B cell (primary cell): Measurements from ENCODE around the gene OR5AK2. TPM values are rescaled to one million over a fixed set of nuclear protein-coding genes. Genes with fewer than 3 reads are reported as not detected.

Source experiments
- ATAC-seq: fragments of 200-7000 bp; cut with Tn5 transposase; one replicate; pipeline ENCODE4 v1.10.0; 2021; ENCODE audit warnings: low read depth, mild to moderate bottlenecking, moderate number of reproducible peaks, moderate library complexity
- CTCF ChIA-PET: fragments of 350-600 bp; sonication (Branson Sonifier 250); formaldehyde crosslinking; loops from one replicate; lab custom pipeline; 2021; ENCODE audit warnings: antibody characterized with exemption, inconsistent platforms; lab: Charles Lee
- POLR2A ChIA-PET: fragments of 350-600 bp; sonication (Branson Sonifier 250); formaldehyde crosslinking; loops from one replicate; lab custom pipeline; 2021; ENCODE audit warnings: antibody characterized with exemption; lab: Charles Lee
- DNase-seq: peaks from one replicate; pipeline ENCODE4 v3.0.0; 2013
- H2AFZ ChIP-seq: 2 replicates; pipeline ENCODE4 v1.6.1; 2012; ENCODE audit warnings: mild to moderate bottlenecking, low read depth, low read length; ENCODE audit not compliant: insufficient read depth, poor library complexity, severe bottlenecking
- H3K27ac ChIP-seq, 2 donors: 1 replicate in 1 of 2; 2 replicates in 1 of 2; pipeline ENCODE4 v1.5.1; 2012 to 2013; ENCODE audit warnings: low read length in 2 of 2, mild to moderate bottlenecking in 2 of 2, moderate library complexity in 1 of 2
- H3K27me3 ChIP-seq, 4 experiments: fragments of 200-600 bp in 1 of 4; sonication (generic) in 1 of 4; replicated peaks in 1 of 4; 1 replicate in 2 of 4; 2 replicates in 2 of 4; pipeline versions ENCODE4 v1.6.1 to v1.7.0; 2013 to 2016; ENCODE audit warnings: low read length in 3 of 4, mild to moderate bottlenecking in 2 of 4, mixed read lengths in 1 of 4, moderate library complexity in 1 of 4; ENCODE audit not compliant: insufficient read depth in 4 of 4, control insufficient read depth in 3 of 4; ENCODE audit errors: control extremely low read depth in 1 of 4
- H3K36me3 ChIP-seq, 2 experiments: replicated peaks in 1 of 2; 1 replicate in 1 of 2; 2 replicates in 1 of 2; pipeline versions ENCODE4 v1.6.1 to v1.7.1; 2013; ENCODE audit warnings: low read length in 1 of 2; ENCODE audit not compliant: insufficient read depth in 2 of 2, control insufficient read depth in 1 of 2; ENCODE audit errors: control extremely low read depth in 1 of 2, extremely low read depth in 1 of 2
- H3K4me1 ChIP-seq, 2 donors: fragments of 200-600 bp in 1 of 2; sonication (generic) in 1 of 2; 1 replicate in 1 of 2; 2 replicates in 1 of 2; pipeline versions ENCODE4 v1.5.1 to v1.6.1; 2013 to 2017; ENCODE audit warnings: low read length in 2 of 2; ENCODE audit not compliant: control insufficient read depth in 2 of 2, insufficient read depth in 2 of 2
- H3K4me2 ChIP-seq: replicated peaks from 2 replicates; pipeline ENCODE3; 2012; ENCODE audit warnings: mild to moderate bottlenecking, low read depth, low read length; ENCODE audit not compliant: poor library complexity, severe bottlenecking
- H3K4me3 ChIP-seq, 5 experiments: fragments of 200-600 bp in 1 of 5; sonication (generic) in 1 of 5; 1 replicate in 3 of 5; 2 replicates in 2 of 5; pipeline versions ENCODE4 v1.5.1 to v1.7.0; 2011 to 2016; ENCODE audit warnings: low read length in 4 of 5, mild to moderate bottlenecking in 4 of 5, low read depth in 2 of 5, control low read depth in 1 of 5, moderate library complexity in 1 of 5; ENCODE audit not compliant: insufficient read depth in 1 of 5; ENCODE audit errors: control extremely low read depth in 1 of 5, extremely low read depth in 1 of 5
- H3K79me2 ChIP-seq: fragments of 200-600 bp; sonication (generic); one replicate; pipeline ENCODE4 v1.6.0; 2016; ENCODE audit warnings: low read length; ENCODE audit not compliant: control insufficient read depth, insufficient read depth
- H3K9ac ChIP-seq: fragments of 200-600 bp; sonication (generic); 2 replicates; pipeline ENCODE4 v1.6.1; 2017; ENCODE audit warnings: mild to moderate bottlenecking, low read length, moderate library complexity
- H3K9me3 ChIP-seq, 3 donors: one replicate each; pipeline versions ENCODE4 v1.6.1 to v1.7.1; 2013; ENCODE audit warnings: low read length in 2 of 3; ENCODE audit not compliant: control insufficient read depth in 2 of 3, insufficient read depth in 1 of 3; ENCODE audit errors: control extremely low read depth in 1 of 3
- H4K20me1 ChIP-seq: 2 replicates; pipeline ENCODE4 v1.6.0; 2012; ENCODE audit warnings: mild to moderate bottlenecking, low read length; ENCODE audit not compliant: insufficient read depth, control insufficient read depth, poor library complexity, severe bottlenecking
- H3K27ac Mint-ChIP-seq: one replicate; pipeline ENCODE4 v1.8.0; 2021; ENCODE audit warnings: mixed read lengths
- H3K27me3 Mint-ChIP-seq: one replicate; pipeline ENCODE4 v1.8.0; 2021; ENCODE audit warnings: mixed read lengths
- H3K4me1 Mint-ChIP-seq: one replicate; pipeline ENCODE4 v1.8.0; 2021; ENCODE audit warnings: mixed read lengths
- H3K4me3 Mint-ChIP-seq: one replicate; pipeline ENCODE4 v1.8.0; 2021; ENCODE audit warnings: mixed read lengths
- H3K9me3 Mint-ChIP-seq: one replicate; pipeline ENCODE4 v1.8.0; 2022; ENCODE audit warnings: mixed read lengths; ENCODE audit not compliant: insufficient read depth
- EZH2 ChIP-seq: IDR thresholded peaks from 2 replicates; pipeline ENCODE4 v1.6.1; 2012; ENCODE audit warnings: borderline replicate concordance, low read depth, mild to moderate bottlenecking, moderate library complexity, low read length; ENCODE audit not compliant: insufficient read depth, poor library complexity, severe bottlenecking
- WGBS: methylation state at CpG from one replicate; pipeline ENCODE4 v1.1.5; 2013; ENCODE audit warnings: missing lambda C conversion rate; ENCODE audit not compliant: insufficient coverage; 5-methylcytosine and 5-hydroxymethylcytosine counted together
- intact Hi-C: fragments of 100-400 bp; cut with micrococcal nuclease; formaldehyde crosslinking; loops from one replicate; pipeline ENCODE4 v1.10.0; 2022
- polyA plus RNA-seq: library from polyadenylated mRNA; depleted of rRNA; stranded (reverse); fragments of >200 nt; gene quantifications from 2 replicates; pipeline ENCODE4 v1.2.3, GENCODE V29; 2012
- total RNA-seq, 2 donors: library from RNA; stranded (reverse); fragments of 120-200 nt in 1 of 2; gene quantifications; 1 replicate in 1 of 2; 2 replicates in 1 of 2; pipeline versions ENCODE4 v1.2.3 to v1.2.4, GENCODE V29; 2013 to 2022
- TF ChIP-seq, protein P1 (sequence below): fragments of 200-600 bp; IDR thresholded peaks from one replicate; pipeline ENCODE4 v1.8.0; 2022; ENCODE audit warnings: antibody characterized with exemption, mild to moderate bottlenecking

Gene OR5AK2
- total and polyA plus RNA-seq, 2 donors (not counting 1 experiment from before 2014, with no cell fraction given): not detected

- no CpG with 5 or more reads among the region's 3 CpGs for WGBS
- H4K20me1 ChIP-seq: no peaks in the 10 kb centered on the region
- H3K4me2 ChIP-seq: no peak overlapping the region
- Mint-ChIP-seq H3K4me3 (no peak overlapping the region), H3K27ac (no peak overlapping the region), H3K9me3 (no peaks in the 10 kb centered on the region), H3K27me3 (no peaks in the 10 kb centered on the region), H3K4me1 (no peaks in the 10 kb centered on the region)
- DNase-seq (no peak), ATAC-seq (no peak)
- no peaks in the 10 kb centered on the region for H3K36me3 ChIP-seq
- no peak overlapping the region for H3K4me3 ChIP-seq
- H3K9ac ChIP-seq: no peak overlapping the region
- ChIA-PET POLR2A (no interaction called here), CTCF (no interaction called here)
- no peaks in the 10 kb centered on the region for H3K4me1 ChIP-seq
- H3K9me3 ChIP-seq: peaks cover 0 to 14% (median 0%) of the 10 kb centered on the region in 3 donors
- no peak overlapping the region for H3K27ac ChIP-seq
- TF ChIP-seq EZH2: no peak
- TF ChIP-seq, protein P1, sequence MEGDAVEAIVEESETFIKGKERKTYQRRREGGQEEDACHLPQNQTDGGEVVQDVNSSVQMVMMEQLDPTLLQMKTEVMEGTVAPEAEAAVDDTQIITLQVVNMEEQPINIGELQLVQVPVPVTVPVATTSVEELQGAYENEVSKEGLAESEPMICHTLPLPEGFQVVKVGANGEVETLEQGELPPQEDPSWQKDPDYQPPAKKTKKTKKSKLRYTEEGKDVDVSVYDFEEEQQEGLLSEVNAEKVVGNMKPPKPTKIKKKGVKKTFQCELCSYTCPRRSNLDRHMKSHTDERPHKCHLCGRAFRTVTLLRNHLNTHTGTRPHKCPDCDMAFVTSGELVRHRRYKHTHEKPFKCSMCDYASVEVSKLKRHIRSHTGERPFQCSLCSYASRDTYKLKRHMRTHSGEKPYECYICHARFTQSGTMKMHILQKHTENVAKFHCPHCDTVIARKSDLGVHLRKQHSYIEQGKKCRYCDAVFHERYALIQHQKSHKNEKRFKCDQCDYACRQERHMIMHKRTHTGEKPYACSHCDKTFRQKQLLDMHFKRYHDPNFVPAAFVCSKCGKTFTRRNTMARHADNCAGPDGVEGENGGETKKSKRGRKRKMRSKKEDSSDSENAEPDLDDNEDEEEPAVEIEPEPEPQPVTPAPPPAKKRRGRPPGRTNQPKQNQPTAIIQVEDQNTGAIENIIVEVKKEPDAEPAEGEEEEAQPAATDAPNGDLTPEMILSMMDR: no peak
- no peaks in the 10 kb centered on the region for H3K79me2 ChIP-seq
- no peaks in the 10 kb centered on the region for H3K27me3 ChIP-seq
- intact Hi-C loops: no loop called here
- H2AFZ ChIP-seq: no peak overlapping the region
Measured at GRCh38 chr11:57008373-57008772, 19.7 kb downstream of the OR5AK2 start.

- H3K9ac ChIP-seq: no peak overlapping the region
- no peaks in the 10 kb centered on the region for H3K4me1 ChIP-seq
- no peak overlapping the region for H2AFZ ChIP-seq
- H4K20me1 ChIP-seq: no peaks in the 10 kb centered on the region
- H3K4me2 ChIP-seq: no peak overlapping the region
- H3K36me3 ChIP-seq: no peaks in the 10 kb centered on the region
- Mint-ChIP-seq H3K9me3 (no peaks in the 10 kb centered on the region), H3K27me3 (no peaks in the 10 kb centered on the region), H3K27ac (no peak overlapping the region), H3K4me1 (no peaks in the 10 kb centered on the region), H3K4me3 (no peak overlapping the region)
- intact Hi-C loops: no loop called here
- no peak for ATAC-seq
- ChIA-PET POLR2A (no interaction called here), CTCF (no interaction called here)
- no peak overlapping the region for H3K27ac ChIP-seq
- WGBS: 100% methylated on average over 2 of the region's 2 CpGs
- H3K27me3 ChIP-seq: no peaks in the 10 kb centered on the region
- no peaks in the 10 kb centered on the region for H3K79me2 ChIP-seq
- no peaks in the 10 kb centered on the region for H3K9me3 ChIP-seq
- TF ChIP-seq EZH2: no peak
- TF ChIP-seq, protein P1: no peak
- no peak for DNase-seq
- H3K4me3 ChIP-seq: no peak overlapping the region
Measured at GRCh38 chr11:57015679-57016078, 27.0 kb downstream of the OR5AK2 start.
